Measurements from ENCODE around the gene ACTN2.

ACTN2 gene

GRCh38 chr1:236702791-236703394, 16.6 kb downstream of the ACTN2 start:
- H3K36me3 ChIP-seq (ENCODE audit: insufficient read depth, low read length): no peaks in the 10 kb centered on the region
- TF ChIP-seq EZH2 (IDR thresholded peaks at IDR 0.05; ENCODE audit: borderline replicate concordance, low read depth, low read length, severe bottlenecking) (no peak), CTCF (IDR thresholded peaks at IDR 0.05; ENCODE audit: borderline replicate concordance, extremely low read depth, low read length, poor library complexity, severe bottlenecking) (no peak)

GRCh38 chr1:236705771-236706170, 19.5 kb downstream of the ACTN2 start:
- no peaks in the 10 kb centered on the region for H3K79me2 ChIP-seq (ENCODE audit: insufficient read depth, low read length)
- H3K9ac ChIP-seq (ENCODE audit: low read depth, low read length): no peak overlapping the region
- no peak overlapping the region for H3K27ac ChIP-seq (ENCODE audit: low read length)
- no peak overlapping the region for H2AFZ ChIP-seq (ENCODE audit: low read depth, low read length)
- peaks cover 10% of the 10 kb centered on the region for H3K27me3 ChIP-seq (ENCODE audit: insufficient read depth, low read length, poor library complexity)
- no peaks in the 10 kb centered on the region for H3K9me3 ChIP-seq (ENCODE audit: insufficient read depth, low read length, severe bottlenecking)
- DNase-seq (no peak), ATAC-seq (ENCODE audit: insufficient read depth, low read depth) (no peak)
- no peaks in the 10 kb centered on the region for H3K36me3 ChIP-seq (ENCODE audit: insufficient read depth, low read length)
- H3K4me2 ChIP-seq (ENCODE audit: insufficient read depth, low read length): no peak overlapping the region
- no peaks in the 10 kb centered on the region for H4K20me1 ChIP-seq (ENCODE audit: insufficient read depth, low read length)
- no peak overlapping the region for H3K4me3 ChIP-seq (ENCODE audit: low read depth in 1 of 2, low read length in 2 of 2)
- no peak for TF ChIP-seq CTCF (IDR thresholded peaks at IDR 0.05; ENCODE audit: borderline replicate concordance, extremely low read depth, low read length, poor library complexity, severe bottlenecking)
- TF ChIP-seq EZH2 (IDR thresholded peaks at IDR 0.05; ENCODE audit: borderline replicate concordance, low read depth, low read length, severe bottlenecking): no peak
- H3K4me1 ChIP-seq (ENCODE audit: insufficient read depth, low read length): no peaks in the 10 kb centered on the region

More at GRCh38 chr1:236702791-236703394, 16.6 kb downstream of the ACTN2 start:
- Histone ChIP-seq H3K27ac (ENCODE audit: low read length) (no peak overlapping the region), H3K27me3 (ENCODE audit: insufficient read depth, low read length, poor library complexity) (peaks cover 10% of the 10 kb centered on the region), H3K9me3 (ENCODE audit: insufficient read depth, low read length, severe bottlenecking) (no peaks in the 10 kb centered on the region), H3K4me3 (ENCODE audit: low read depth in 1 of 2, low read length in 2 of 2) (no peak overlapping the region), H4K20me1 (ENCODE audit: insufficient read depth, low read length) (no peaks in the 10 kb centered on the region), H3K79me2 (ENCODE audit: insufficient read depth, low read length) (no peaks in the 10 kb centered on the region), H3K9ac (ENCODE audit: low read depth, low read length) (no peak overlapping the region), H2AFZ (ENCODE audit: low read depth, low read length) (no peak overlapping the region), H3K4me1 (ENCODE audit: insufficient read depth, low read length) (no peaks in the 10 kb centered on the region), H3K4me2 (ENCODE audit: insufficient read depth, low read length) (no peak overlapping the region)
- ATAC-seq (ENCODE audit: insufficient read depth, low read depth) (no peak), DNase-seq (no peak)

- no peaks in the 10 kb centered on the region for H3K9me3 ChIP-seq (ENCODE audit: insufficient read depth, low read length, severe bottlenecking)
- H3K4me2 ChIP-seq (ENCODE audit: insufficient read depth, low read length): no peak overlapping the region
- no peak overlapping the region for H3K27ac ChIP-seq (ENCODE audit: low read length)
- no peaks in the 10 kb centered on the region for H3K4me1 ChIP-seq (ENCODE audit: insufficient read depth, low read length)
- H3K9ac ChIP-seq (ENCODE audit: low read depth, low read length): no peak overlapping the region
- H3K36me3 ChIP-seq (ENCODE audit: insufficient read depth, low read length): no peaks in the 10 kb centered on the region
- no peaks in the 10 kb centered on the region for H3K79me2 ChIP-seq (ENCODE audit: insufficient read depth, low read length)
- no peak overlapping the region for H3K4me3 ChIP-seq (ENCODE audit: low read depth in 1 of 2, low read length in 2 of 2)
- no peak overlapping the region for H2AFZ ChIP-seq (ENCODE audit: low read depth, low read length)
- no peaks in the 10 kb centered on the region for H4K20me1 ChIP-seq (ENCODE audit: insufficient read depth, low read length)
- ATAC-seq (ENCODE audit: insufficient read depth, low read depth) (no peak), DNase-seq (no peak)
- H3K27me3 ChIP-seq (ENCODE audit: insufficient read depth, low read length, poor library complexity): peaks cover 10% of the 10 kb centered on the region
- no peak for TF ChIP-seq CTCF (IDR thresholded peaks at IDR 0.05; ENCODE audit: borderline replicate concordance, extremely low read depth, low read length, poor library complexity, severe bottlenecking)
- no peak for TF ChIP-seq EZH2 (IDR thresholded peaks at IDR 0.05; ENCODE audit: borderline replicate concordance, low read depth, low read length, severe bottlenecking)
Observed at GRCh38 chr1:236706183-236706582, 19.9 kb downstream of the ACTN2 start.

Measured in DND-41 (cell line).